Memory B cell (primary cell): ENCODE results near the gene DGKI.

ENCODE experiments used
- ATAC-seq: fragments of 150-1000 bp; cut with Tn5 transposase; 2 replicates; pipeline ENCODE4 v1.10.0; 2021; ENCODE audit warnings: low read depth, mild to moderate bottlenecking, moderate library complexity
- DNase-seq, 2 donors: peaks; one replicate each; pipeline ENCODE4 v3.0.0; 2022; ENCODE audit warnings: low spot score in 2 of 2
- H3K27ac Mint-ChIP-seq: one replicate; pipeline ENCODE4 v1.8.0; 2022; ENCODE audit warnings: mild to moderate bottlenecking, moderate library complexity, mixed read lengths
- H3K27me3 Mint-ChIP-seq: one replicate; pipeline ENCODE4 v1.8.0; 2022; ENCODE audit warnings: mixed read lengths
- H3K36me3 Mint-ChIP-seq: one replicate; pipeline ENCODE4 v1.8.0; 2022; ENCODE audit warnings: mild to moderate bottlenecking, mixed read lengths
- H3K4me1 Mint-ChIP-seq: one replicate; pipeline ENCODE4 v1.8.0; 2022; ENCODE audit warnings: mixed read lengths
- H3K4me3 Mint-ChIP-seq: one replicate; pipeline ENCODE4 v1.8.0; 2022; ENCODE audit warnings: mild to moderate bottlenecking, moderate library complexity, mixed read lengths
- H3K9me3 Mint-ChIP-seq: one replicate; pipeline ENCODE4 v1.8.0; 2022; ENCODE audit warnings: mixed read lengths

Gene DGKI

GRCh38 chr7:137590756-137591305 lies 255.9 kb downstream of the DGKI start:
- DNase-seq (no peak), ATAC-seq (no peak)
- no peak overlapping the region for H3K27ac Mint-ChIP-seq
- H3K4me1 Mint-ChIP-seq, result no peaks in the 10 kb centered on the region
- H3K36me3 Mint-ChIP-seq, result no peaks in the 10 kb centered on the region
- H3K4me3 Mint-ChIP-seq, result no peak overlapping the region
- H3K9me3 Mint-ChIP-seq, result no peaks in the 10 kb centered on the region
- no peaks in the 10 kb centered on the region for H3K27me3 Mint-ChIP-seq

GRCh38 chr7:137590071-137590755 lies 256.6 kb downstream of the DGKI start:
- Mint-ChIP-seq H3K4me3 (no peak overlapping the region), H3K36me3 (no peaks in the 10 kb centered on the region), H3K4me1 (no peaks in the 10 kb centered on the region), H3K27ac (no peak overlapping the region), H3K27me3 (no peaks in the 10 kb centered on the region), H3K9me3 (no peaks in the 10 kb centered on the region)
- ATAC-seq (no peak), DNase-seq (no peak)

GRCh38 chr7:137587326-137587725 lies 259.4 kb downstream of the DGKI start:
- DNase-seq (no peak), ATAC-seq (no peak)
- Mint-ChIP-seq H3K4me3 (no peak overlapping the region), H3K4me1 (no peaks in the 10 kb centered on the region), H3K27me3 (no peaks in the 10 kb centered on the region), H3K36me3 (no peaks in the 10 kb centered on the region), H3K27ac (no peak overlapping the region), H3K9me3 (no peaks in the 10 kb centered on the region)

GRCh38 chr7:137585591-137585990 lies 261.2 kb downstream of the DGKI start:
- no peak for DNase-seq
- Mint-ChIP-seq H3K27me3 (no peaks in the 10 kb centered on the region), H3K4me3 (no peak overlapping the region), H3K27ac (no peak overlapping the region), H3K4me1 (no peaks in the 10 kb centered on the region), H3K9me3 (no peaks in the 10 kb centered on the region), H3K36me3 (no peaks in the 10 kb centered on the region)
- no peak for ATAC-seq

- Mint-ChIP-seq H3K36me3 (no peaks in the 10 kb centered on the region), H3K9me3 (no peaks in the 10 kb centered on the region), H3K4me3 (no peak overlapping the region), H3K27me3 (no peaks in the 10 kb centered on the region), H3K4me1 (no peaks in the 10 kb centered on the region), H3K27ac (no peak overlapping the region)
- ATAC-seq, result no peak
- no peak for DNase-seq
Measured at GRCh38 chr7:137583172-137583571, 263.6 kb downstream of the DGKI start.

- no peak overlapping the region for H3K27ac Mint-ChIP-seq
- DNase-seq, result no peak
Measured at GRCh38 chr7:137579913-137580640, 266.7 kb downstream of the DGKI start.

GRCh38 chr7:137578541-137578940 lies 268.2 kb downstream of the DGKI start:
- no peaks in the 10 kb centered on the region for H3K4me1 Mint-ChIP-seq
- no peaks in the 10 kb centered on the region for H3K36me3 Mint-ChIP-seq
- no peak for ATAC-seq
- no peak overlapping the region for H3K27ac Mint-ChIP-seq
- no peaks in the 10 kb centered on the region for H3K9me3 Mint-ChIP-seq
- no peaks in the 10 kb centered on the region for H3K27me3 Mint-ChIP-seq
- H3K4me3 Mint-ChIP-seq, result no peak overlapping the region
- DNase-seq, result no peak

More at GRCh38 chr7:137579913-137580640, 266.7 kb downstream of the DGKI start:
- Mint-ChIP-seq H3K9me3 (no peaks in the 10 kb centered on the region), H3K36me3 (no peaks in the 10 kb centered on the region), H3K4me3 (no peak overlapping the region), H3K4me1 (no peaks in the 10 kb centered on the region), H3K27me3 (no peaks in the 10 kb centered on the region)
- ATAC-seq, result no peak

GRCh38 chr7:137577184-137577583 lies 269.6 kb downstream of the DGKI start:
- H3K36me3 Mint-ChIP-seq, result no peaks in the 10 kb centered on the region
- no peak for DNase-seq
- H3K4me3 Mint-ChIP-seq, result no peak overlapping the region
- no peaks in the 10 kb centered on the region for H3K9me3 Mint-ChIP-seq
- no peak for ATAC-seq
- H3K4me1 Mint-ChIP-seq, result no peaks in the 10 kb centered on the region
- H3K27me3 Mint-ChIP-seq, result no peaks in the 10 kb centered on the region
- H3K27ac Mint-ChIP-seq, result no peak overlapping the region

- Mint-ChIP-seq H3K36me3 (no peaks in the 10 kb centered on the region), H3K27me3 (no peaks in the 10 kb centered on the region), H3K9me3 (peaks cover 1% of the 10 kb centered on the region), H3K4me3 (no peak overlapping the region), H3K27ac (no peak overlapping the region), H3K4me1 (no peaks in the 10 kb centered on the region)
- no peak for ATAC-seq
- DNase-seq, result no peak
Measured at GRCh38 chr7:137576481-137576880, 270.3 kb downstream of the DGKI start.

- H3K4me1 Mint-ChIP-seq, result no peaks in the 10 kb centered on the region
- H3K27ac Mint-ChIP-seq, result no peak overlapping the region
- no peak overlapping the region for H3K4me3 Mint-ChIP-seq
- ATAC-seq, result no peak
- H3K36me3 Mint-ChIP-seq, result no peaks in the 10 kb centered on the region
- H3K27me3 Mint-ChIP-seq, result no peaks in the 10 kb centered on the region
- peaks cover 2% of the 10 kb centered on the region for H3K9me3 Mint-ChIP-seq
- no peak for DNase-seq
Measured at GRCh38 chr7:137574812-137575211, 272.0 kb downstream of the DGKI start.

GRCh38 chr7:137572056-137572784 lies 274.6 kb downstream of the DGKI start:
- Mint-ChIP-seq H3K27me3 (no peaks in the 10 kb centered on the region), H3K4me1 (no peaks in the 10 kb centered on the region), H3K36me3 (no peaks in the 10 kb centered on the region), H3K4me3 (no peak overlapping the region), H3K9me3 (peaks cover 2% of the 10 kb centered on the region), H3K27ac (no peak overlapping the region)
- ATAC-seq (no peak), DNase-seq (no peak)

GRCh38 chr7:137564677-137565076 lies 282.1 kb downstream of the DGKI start:
- H3K4me1 Mint-ChIP-seq, result no peaks in the 10 kb centered on the region
- DNase-seq (no peak), ATAC-seq (no peak)
- no peak overlapping the region for H3K4me3 Mint-ChIP-seq
- peaks cover 4% of the 10 kb centered on the region for H3K9me3 Mint-ChIP-seq
- H3K36me3 Mint-ChIP-seq, result no peaks in the 10 kb centered on the region
- H3K27me3 Mint-ChIP-seq, result peaks cover 1% of the 10 kb centered on the region
- H3K27ac Mint-ChIP-seq, result no peak overlapping the region

GRCh38 chr7:137563981-137564380 lies 282.8 kb downstream of the DGKI start:
- ATAC-seq (no peak), DNase-seq (no peak)
- H3K27ac Mint-ChIP-seq, result no peak overlapping the region
- H3K4me3 Mint-ChIP-seq, result no peak overlapping the region
- H3K36me3 Mint-ChIP-seq, result no peaks in the 10 kb centered on the region
- peaks cover 4% of the 10 kb centered on the region for H3K9me3 Mint-ChIP-seq
- no peaks in the 10 kb centered on the region for H3K4me1 Mint-ChIP-seq
- peaks cover 1% of the 10 kb centered on the region for H3K27me3 Mint-ChIP-seq

GRCh38 chr7:137547485-137547884 lies 299.3 kb downstream of the DGKI start:
- DNase-seq, result no peak

More at GRCh38 chr7:137547485-137547884, 299.3 kb downstream of the DGKI start:
- no peaks in the 10 kb centered on the region for H3K4me1 Mint-ChIP-seq
- H3K9me3 Mint-ChIP-seq, result peaks cover 5% of the 10 kb centered on the region
- no peak overlapping the region for H3K4me3 Mint-ChIP-seq
- no peaks in the 10 kb centered on the region for H3K36me3 Mint-ChIP-seq
- no peak overlapping the region for H3K27ac Mint-ChIP-seq
- H3K27me3 Mint-ChIP-seq, result no peaks in the 10 kb centered on the region
- ATAC-seq, result no peak
